Activated CD8-positive, alpha-beta memory T cell treated with anti-CD3 and anti-CD28 coated beads, Interleukin-2, amount 50 U/mL, for 4 hours (primary cell): Measurements from ENCODE around the gene RBM19.
A peak's percentile ranks its signal among the peaks of the same experiment; 100 is the strongest.
"Not testable (repeated sequence)": the region's sequence is repeated elsewhere in the genome, so short reads cannot be mapped to it uniquely, and the experiment has no call there.

Experiments
- DNase-seq: peaks from one replicate; pipeline ENCODE4 v3.0.0-alpha.2; 2020

The RBM19 gene

GRCh38 chr12:113926788-113927187 is 39.3 kb downstream of the RBM19 start:
- no peak for DNase-seq

DNA sequence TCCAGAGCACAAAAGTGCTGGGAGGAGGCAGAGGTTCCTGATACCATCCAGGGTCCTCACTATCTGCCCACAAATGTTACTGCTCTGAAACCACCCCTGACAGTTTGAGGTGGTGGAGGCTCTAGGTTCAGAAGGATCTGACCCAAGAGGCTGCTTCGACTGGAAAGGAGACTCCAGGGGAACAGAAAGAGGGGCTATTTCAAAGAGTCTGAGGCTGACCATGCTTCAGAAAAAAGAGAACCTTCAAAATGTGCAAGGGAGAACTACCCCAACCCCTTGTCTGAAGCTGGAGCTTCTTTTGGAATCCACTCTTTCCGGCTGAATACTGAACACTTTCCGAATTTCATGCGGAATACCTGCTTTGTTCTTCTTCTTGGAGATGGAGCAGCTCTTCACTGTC is 41.8 kb downstream of the RBM19 start:
- no peak for DNase-seq

DNA sequence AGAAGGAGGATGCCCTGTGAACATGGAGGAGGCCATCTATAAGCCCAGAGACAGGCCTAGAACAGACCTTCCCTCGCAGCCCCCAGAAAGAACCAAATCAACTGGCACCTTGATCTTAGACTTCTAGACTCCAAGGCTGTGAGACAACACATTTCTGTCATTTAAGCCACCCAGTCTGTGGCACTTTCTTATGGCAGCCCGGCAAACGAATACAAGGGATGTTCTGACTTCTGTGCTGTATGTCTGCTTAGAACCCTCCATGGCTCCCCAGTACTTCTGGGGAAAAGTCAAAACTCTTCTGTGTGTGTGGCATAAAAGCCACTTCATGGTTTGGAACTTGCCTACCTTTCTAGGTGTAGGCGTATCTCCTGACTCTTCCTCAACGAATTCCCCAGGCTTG is 42.9 kb downstream of the RBM19 start:
- DNase-seq: no peak

DNA sequence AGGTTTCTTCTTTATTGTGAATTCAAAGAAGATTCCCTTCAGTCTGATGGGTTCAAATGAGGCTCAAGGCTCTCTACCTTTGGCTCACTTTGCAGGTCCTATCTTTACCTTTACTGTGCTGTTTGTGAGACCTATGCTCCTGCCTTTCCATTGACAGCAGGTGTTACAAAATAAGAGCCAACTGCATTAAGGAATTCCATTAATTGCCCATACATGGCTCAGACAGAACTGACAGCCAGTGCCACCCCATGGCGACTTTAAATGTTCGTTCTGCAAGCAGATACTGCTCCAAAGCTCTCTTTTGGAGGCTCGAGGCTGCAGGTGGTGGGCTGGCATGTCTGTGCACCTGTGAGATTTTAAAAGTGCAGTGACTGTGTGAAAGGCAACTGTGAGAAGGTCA is 44.7 kb downstream of the RBM19 start:
- no peak for DNase-seq

DNA sequence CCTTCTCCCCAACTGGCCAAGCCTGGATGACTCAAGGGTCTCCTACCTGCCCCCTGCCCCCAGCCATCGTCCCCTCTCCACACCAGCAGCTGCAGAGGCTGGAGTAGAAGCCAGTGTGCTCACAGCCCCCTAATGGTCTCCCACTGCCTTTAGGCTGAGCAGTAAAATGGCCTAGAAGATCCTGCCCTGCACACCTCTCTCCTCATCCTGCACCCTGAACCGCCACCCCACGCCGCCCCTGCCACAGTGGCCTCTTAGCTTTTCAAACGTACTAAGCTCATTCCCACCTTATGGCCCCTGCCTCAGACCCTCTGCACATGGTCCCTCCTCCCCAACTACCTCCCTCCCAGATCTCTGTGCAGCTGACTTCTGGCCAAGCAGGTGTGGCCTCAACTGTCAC is 46.3 kb downstream of the RBM19 start:
- DNase-seq: no peak

DNA sequence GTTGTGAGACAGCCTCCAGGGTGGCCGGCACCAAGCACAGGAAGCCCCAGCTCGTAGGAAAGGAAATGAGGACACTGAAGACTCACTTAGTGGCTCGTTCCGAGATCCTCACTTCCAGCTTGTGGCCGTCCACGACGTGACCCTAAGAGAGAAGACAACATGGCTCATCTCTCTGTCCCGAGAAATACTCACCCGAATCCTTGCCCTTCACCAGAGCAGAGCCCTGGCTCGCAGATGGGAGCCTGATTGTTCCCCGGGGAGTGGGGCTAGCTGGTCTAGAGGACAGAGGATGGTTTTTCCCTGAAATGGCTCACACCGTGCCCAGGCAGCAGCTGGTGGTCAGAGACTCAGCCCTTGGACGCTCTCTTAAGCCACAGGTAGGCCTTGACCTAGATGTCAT is 47.8 kb downstream of the RBM19 start:
- DNase-seq: no peak

GRCh38 chr12:113917393-113917792 is 48.7 kb downstream of the RBM19 start:
- no peak for DNase-seq

GRCh38 chr12:113914806-113915205 is 51.3 kb downstream of the RBM19 start:
- no peak for DNase-seq

GRCh38 chr12:113914176-113914575 is 51.9 kb downstream of the RBM19 start:
- DNase-seq: no peak

GRCh38 chr12:113912760-113913329 is 53.3 kb downstream of the RBM19 start:
- peak; percentile 48 for DNase-seq

GRCh38 chr12:113911971-113912759 is 54.0 kb downstream of the RBM19 start:
- DNase-seq: no peak

DNA sequence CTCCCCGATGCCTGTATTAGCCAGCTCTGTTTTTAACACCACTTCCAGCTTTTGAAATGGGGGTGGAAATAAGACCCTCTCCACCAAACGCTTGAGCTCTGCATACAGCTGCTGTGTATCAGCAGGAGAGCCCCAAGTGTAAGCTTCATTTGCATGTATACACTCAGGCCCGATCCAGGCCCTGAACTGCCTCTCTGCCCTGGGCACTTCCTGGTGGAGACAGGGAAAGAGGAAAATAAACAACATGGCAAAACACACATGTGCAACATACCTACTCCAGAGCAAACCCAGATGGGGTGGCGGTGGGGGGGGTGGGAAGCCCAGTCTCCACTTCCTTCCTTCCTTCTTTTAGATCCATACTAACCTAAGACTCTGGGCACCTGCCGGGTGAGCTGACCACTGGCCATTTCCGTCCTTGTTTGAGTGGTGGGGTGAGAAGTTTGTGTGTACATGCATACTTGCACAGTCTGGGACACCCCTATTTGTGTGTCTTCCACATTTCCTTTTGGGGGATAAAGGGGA is 55.3 kb downstream of the RBM19 start:
- no peak for DNase-seq

DNA sequence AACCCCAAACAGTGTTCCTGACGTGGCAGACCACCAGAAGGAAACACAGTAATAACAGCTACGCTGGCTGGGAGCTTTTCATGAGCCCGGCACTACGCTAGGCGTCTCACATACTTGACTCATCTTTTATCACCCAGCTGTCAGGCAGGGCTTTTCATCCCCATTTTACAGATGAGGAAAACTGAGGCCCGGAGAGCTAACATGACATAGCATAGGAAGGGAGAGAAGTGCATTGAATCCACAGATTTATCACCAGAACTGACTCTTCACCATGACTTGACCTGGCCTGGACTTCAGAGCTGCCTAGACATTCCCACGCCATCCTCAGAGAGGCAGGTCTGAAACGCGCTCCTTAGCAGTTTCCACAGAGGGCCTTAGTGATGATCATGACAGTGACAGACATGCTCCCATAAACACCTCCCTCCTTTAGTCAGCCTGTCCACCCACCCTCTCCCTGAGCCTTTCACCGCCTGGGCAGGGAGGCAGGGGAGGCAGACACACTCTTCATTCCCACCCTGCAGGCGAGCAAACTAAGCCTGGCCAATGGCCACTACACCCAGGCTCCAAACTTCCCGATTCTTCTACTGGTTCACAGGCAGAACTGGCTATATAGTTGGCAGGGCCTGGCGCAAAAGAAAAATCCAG is 56.2 kb downstream of the RBM19 start:
- no peak for DNase-seq

- no peak for DNase-seq
Measured at GRCh38 chr12:113908584-113909100, 57.5 kb downstream of the RBM19 start.

DNA sequence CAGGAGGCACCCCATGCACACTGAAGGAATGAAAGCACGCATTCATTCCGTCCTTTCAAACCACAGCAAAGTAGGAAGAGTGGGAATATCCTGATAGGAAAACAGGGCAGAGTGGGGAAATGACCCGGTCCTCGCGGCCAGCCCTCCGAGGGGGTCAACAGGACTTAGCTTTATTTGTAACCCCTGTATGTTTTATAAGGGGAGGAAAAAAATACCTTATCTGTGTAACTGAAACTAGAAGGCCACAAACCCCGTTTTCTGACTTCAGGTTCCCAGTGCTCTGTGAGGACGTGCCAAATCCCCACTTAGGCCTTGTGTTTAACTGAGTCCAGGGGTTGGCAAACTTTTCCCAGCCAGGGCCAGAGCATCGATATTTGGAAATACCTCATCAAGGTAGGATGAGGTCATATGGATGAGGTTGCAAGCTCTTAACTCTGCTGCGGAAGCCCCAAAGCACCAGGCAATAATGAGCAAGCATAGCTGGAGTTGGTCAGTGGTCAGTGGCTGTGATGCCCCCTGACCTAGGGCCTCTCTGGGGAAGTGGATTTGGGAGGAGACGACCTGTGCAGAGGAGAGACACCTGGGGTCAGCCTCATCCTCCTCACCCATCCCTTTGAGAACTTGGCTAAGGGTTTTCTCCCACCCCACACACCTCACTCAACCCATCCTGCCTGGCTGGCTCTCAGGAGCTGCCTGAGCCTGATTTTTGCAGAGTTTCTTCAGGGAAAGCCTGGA is 58.5 kb downstream of the RBM19 start:
- no peak for DNase-seq

DNA sequence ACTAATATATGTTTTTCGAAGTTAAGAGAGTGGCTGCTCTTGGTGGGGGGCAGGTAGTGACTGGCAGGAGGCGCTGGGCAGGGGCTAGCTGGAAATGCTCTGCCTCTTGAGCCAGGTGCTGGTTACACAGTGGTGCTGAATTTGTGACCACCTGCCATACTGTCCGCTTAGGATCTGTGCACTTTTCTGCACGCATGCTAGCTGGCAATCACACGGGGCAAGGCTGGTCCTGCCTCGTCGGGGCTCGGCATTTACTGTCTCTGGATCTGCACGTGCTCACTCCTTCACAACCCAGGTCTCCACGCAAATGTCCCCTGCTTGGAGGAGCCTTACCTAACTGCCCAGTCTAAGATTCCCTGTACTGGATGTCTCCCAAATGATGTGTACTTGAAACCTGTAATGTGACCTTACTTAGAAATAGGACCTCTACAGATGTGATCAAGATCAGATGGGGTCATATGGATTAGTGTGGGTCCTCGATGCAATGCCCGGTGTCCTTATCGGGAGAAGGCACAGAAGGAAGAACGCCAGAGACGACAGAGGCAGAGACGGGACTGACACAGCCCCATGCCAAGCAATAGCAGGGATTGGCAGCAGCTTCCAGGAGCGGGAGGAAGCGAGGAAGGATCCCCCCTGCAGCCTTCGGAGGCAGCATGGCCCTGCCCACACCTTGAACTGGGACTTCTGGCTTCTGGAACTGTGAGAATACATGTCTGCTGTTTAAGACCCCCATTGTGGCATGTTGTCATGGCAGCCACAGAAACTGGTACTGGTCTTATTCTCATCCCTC is 59.5 kb downstream of the RBM19 start:
- no peak for DNase-seq

GRCh38 chr12:113905829-113906228 is 60.3 kb downstream of the RBM19 start:
- no peak for DNase-seq

GRCh38 chr12:113903381-113903863 is 62.7 kb downstream of the RBM19 start:
- DNase-seq: no peak

DNA sequence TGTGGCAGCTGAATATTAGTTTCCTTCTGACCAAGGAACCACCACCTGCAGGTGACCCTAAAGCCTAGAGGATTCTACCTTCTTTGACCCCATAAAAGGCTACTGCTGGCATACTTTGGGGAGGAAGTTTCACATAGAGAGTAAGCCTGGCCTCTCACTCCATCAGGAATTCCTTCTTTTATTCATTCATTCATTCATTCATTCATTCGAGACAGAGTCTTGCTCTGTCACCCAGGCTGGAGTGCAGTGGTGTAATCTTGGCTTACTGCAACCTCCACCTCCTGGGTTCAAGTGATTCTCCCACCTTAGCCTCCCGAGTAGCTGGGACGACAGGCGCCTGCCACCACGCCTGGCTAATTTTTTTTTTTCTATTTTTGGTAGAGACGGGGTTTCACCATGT is 64.8 kb downstream of the RBM19 start:
- not testable (repeated sequence) for DNase-seq

- no peak for DNase-seq
Measured at GRCh38 chr12:113900716-113901115, 65.4 kb downstream of the RBM19 start.

DNA sequence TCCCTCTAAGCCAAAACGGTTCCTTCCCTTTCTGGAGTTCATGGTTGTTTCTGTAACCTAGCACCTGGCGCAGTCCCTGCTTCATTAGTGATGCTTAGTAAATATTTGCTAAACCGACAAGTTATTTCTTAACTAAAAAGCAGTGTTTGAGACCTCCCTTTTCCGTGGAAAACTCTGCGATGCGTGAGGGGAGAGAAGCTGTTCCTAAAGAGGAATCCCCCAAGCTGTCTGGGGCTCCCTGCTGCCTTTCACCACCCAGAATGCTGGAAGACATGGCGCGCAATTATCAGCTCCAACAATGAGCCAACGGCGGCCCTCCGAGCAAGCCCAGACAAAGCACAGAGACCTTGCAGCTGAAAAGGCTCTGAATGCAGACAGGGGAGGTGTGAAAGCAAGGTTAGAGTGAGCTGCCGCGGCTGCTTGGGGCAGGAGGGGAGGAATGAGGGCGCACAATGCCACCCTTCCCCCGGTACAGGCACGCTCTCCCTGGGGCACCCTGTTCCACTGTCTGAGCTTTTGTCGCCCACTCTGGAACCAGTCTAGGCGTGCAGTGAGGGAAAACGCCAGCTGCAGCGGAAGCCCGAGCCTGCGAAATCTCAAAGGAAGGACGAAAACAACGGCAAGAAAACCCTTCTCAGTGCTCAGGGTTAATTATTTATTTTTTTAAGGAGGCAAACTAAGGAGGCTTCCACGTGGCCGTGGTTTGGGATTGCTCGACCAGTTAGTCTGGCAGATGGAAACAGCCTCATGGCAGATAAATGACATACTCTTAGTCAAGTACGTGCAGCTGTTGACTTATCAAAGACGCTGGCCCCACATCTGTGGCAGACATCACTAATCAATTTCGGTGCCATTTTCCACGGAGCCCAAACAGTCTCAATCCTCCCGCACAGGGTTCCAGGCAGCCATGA is 66.3 kb downstream of the RBM19 start:
- DNase-seq: no peak
